Measurements from ENCODE around the gene MAPRE2. TPM values are rescaled to one million over a fixed set of nuclear protein-coding genes. Genes with fewer than 3 reads are reported as not detected.
A peak's percentile ranks its signal among the peaks of the same experiment; 100 is the strongest.

The MAPRE2 gene
- total RNA-seq, 1 experiment from 2014 or later, result 14.8 TPM

- no peak for DNase-seq (ENCODE audit: low read depth)
Observed at GRCh38 chr18:35061336-35061735, 20.1 kb downstream of the MAPRE2 start.

GRCh38 chr18:35061804-35062203 is 20.6 kb downstream of the MAPRE2 start:
- no peak for DNase-seq (ENCODE audit: low read depth)

GRCh38 chr18:35062408-35062807 is 21.2 kb downstream of the MAPRE2 start:
- no peak for DNase-seq (ENCODE audit: low read depth)

- no peak for DNase-seq (ENCODE audit: low read depth)
Observed at GRCh38 chr18:35063875-35064690, 22.9 kb downstream of the MAPRE2 start.

GRCh38 chr18:35067454-35067853 is 26.2 kb downstream of the MAPRE2 start:
- no peak for DNase-seq (ENCODE audit: low read depth)

GRCh38 chr18:35071819-35072247 is 30.6 kb downstream of the MAPRE2 start:
- DNase-seq (ENCODE audit: low read depth), result no peak

GRCh38 chr18:35072616-35073015 is 31.4 kb downstream of the MAPRE2 start:
- no peak for DNase-seq (ENCODE audit: low read depth)

- no peak for DNase-seq (ENCODE audit: low read depth)
Observed at GRCh38 chr18:35073186-35074105, 32.2 kb downstream of the MAPRE2 start.

GRCh38 chr18:35074581-35074980 is 33.4 kb downstream of the MAPRE2 start:
- no peak for DNase-seq (ENCODE audit: low read depth)

- no peak for DNase-seq (ENCODE audit: low read depth)
Observed at GRCh38 chr18:35075132-35075531, 33.9 kb downstream of the MAPRE2 start.

GRCh38 chr18:35076135-35076924 is 35.1 kb downstream of the MAPRE2 start:
- DNase-seq (ENCODE audit: low read depth), result peak; percentile 87

- DNase-seq (ENCODE audit: low read depth), result no peak
Observed at GRCh38 chr18:35077937-35078336, 36.7 kb downstream of the MAPRE2 start.

GRCh38 chr18:35080058-35080457 is 38.8 kb downstream of the MAPRE2 start:
- no peak for DNase-seq (ENCODE audit: low read depth)

- no peak for DNase-seq (ENCODE audit: low read depth)
Observed at GRCh38 chr18:35083174-35083712, 42.0 kb downstream of the MAPRE2 start.

GRCh38 chr18:35084494-35085449 is 43.6 kb downstream of the MAPRE2 start:
- DNase-seq (ENCODE audit: low read depth), result no peak

- no peak for DNase-seq (ENCODE audit: low read depth)
Observed at GRCh38 chr18:35085450-35086380, 44.5 kb downstream of the MAPRE2 start.

GRCh38 chr18:35086704-35087103 is 45.5 kb downstream of the MAPRE2 start:
- no peak for DNase-seq (ENCODE audit: low read depth)

- no peak for DNase-seq (ENCODE audit: low read depth)
Observed at GRCh38 chr18:35087726-35088125, 46.5 kb downstream of the MAPRE2 start.

- DNase-seq (ENCODE audit: low read depth), result peak; percentile 12
Observed at GRCh38 chr18:35088921-35089320, 47.7 kb downstream of the MAPRE2 start.
